ENCODE results near the gene CD300LB.

Gene CD300LB

GRCh38 chr17:74549343-74549742, 18.1 kb upstream of the CD300LB start:
- DNase-seq (ENCODE audit: low read depth) = no peak

DNA sequence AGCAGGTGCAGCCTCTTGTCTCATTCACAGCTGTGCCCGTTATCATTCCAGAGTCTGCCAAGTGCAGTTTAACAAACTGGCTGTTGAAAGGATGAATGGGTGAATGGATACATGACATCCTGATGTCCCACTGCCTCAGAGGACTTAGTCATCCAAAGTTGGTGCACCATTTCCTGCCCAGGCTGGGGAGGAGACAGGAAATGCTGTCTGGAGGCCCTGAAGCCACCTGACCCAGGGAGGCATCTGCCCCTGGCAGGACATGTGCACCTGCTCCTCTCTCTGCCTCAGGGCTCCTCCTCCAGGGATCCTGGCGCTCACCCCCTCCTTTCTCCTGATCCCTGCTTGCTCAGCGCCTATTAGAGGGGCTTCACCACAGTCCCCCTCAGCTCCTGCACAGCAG, 16.5 kb upstream of the CD300LB start:
- DNase-seq (ENCODE audit: low read depth) = no peak

DNA sequence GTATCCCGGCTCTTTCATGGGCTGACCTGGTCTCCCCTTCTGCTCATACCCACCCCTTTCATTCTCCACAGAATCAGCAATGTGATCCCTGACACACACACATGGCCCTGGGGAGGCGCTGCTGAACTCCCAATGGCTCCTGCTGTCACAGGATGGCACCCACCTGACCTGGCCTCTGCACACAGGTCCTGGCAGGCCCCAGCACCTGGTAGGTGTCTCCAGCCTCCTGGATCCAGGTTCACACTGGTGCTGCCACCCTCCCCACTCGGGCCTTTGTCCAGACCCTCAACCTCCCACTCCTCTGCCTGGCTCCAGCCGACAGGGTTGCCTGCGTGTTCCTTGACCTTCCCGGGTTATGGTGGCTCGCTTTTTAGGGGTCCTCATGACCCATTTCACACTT, 16.0 kb upstream of the CD300LB start:
- DNase-seq (ENCODE audit: low read depth) = no peak

DNA sequence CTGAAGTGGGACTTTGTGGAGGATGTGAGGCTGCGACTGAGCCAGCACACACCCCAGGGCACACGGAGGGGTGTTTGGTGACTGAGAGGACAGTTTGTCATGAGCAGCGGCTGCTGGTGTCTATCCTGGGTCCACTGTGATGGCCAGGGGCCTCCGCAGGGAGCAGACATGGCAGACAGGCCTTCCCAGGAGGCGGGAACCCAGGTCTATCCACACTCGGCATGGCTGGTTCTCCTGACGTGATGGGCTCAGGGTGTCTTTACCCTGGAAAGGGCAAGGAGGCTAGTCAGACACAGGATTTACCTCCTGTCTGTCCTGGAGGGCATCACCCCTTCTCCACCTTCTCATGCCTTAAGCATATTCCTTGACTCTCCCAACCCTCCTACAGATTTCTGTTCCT, 15.3 kb upstream of the CD300LB start:
- DNase-seq (ENCODE audit: low read depth) = no peak

DNA sequence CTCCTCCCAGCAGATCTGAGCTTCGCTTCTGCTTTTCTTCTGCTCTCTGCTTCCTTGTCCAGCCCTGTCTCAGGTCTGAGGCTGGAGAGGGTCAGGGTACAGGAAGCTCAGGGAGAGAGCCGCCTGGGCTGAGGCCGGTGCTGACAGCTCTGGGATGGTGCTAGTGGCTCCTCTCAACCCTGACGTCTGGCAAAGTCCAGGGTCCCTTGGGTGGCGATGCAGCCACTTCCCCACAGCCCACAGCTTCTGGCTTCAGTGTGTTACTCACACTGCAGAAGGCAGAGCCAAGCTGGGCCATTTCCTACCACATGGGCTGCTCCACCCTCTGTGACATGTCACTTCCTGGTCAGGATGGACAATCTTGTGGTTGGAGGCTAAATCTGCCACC, 14.6 kb upstream of the CD300LB start, which contains the start of gene CD300C:
Gene CD300C (minus strand): TSS at position 273 of the 388 bp plus-strand sequence. CDS start 333 bp downstream, outside the sequence.
- DNase-seq (ENCODE audit: low read depth) = no peak

DNA sequence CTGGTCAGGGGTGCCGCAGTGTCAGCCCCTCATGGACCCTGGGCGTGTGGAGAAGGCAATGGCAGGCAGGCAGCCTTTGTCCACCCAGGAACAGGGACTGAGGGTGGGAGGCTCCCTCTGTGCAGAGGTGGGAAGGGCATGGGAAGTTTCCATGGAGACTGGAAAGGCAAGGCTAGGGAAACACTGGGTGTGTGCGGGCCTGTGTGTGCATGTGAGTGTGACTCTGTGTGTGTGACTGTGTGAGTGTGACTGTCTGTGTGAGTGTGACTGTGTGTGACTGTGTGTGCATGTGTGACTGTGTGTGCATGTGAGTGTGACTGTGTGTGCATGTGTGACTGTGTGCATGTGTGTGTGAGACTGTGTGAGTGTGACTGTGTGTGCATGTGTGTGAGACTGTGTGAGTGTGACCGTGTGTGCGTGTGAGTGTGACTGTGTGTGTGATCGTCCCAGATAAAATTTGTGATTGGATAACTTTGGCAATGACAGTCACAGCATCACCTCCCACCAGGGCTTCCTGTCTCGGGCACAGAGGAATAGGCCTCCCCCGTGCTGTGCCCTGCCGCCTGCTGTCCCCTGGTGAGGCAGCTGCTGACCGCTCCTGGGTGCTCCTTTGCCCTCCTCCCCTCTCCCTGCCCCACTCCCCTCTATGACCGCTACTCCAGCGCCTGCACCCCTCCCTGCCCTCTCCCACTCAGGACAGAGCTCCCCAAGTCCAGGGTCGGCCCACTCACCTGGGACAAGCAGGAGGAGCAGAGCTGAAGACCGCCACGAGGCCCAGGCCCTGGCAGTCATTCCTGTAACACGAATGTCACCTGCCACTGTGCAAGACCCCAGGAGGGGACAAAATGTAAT, 13.9 kb upstream of the CD300LB start:
- no peak for DNase-seq (ENCODE audit: low read depth)

- DNase-seq (ENCODE audit: low read depth) = no peak
These were observed 12.9 kb upstream of the CD300LB start for GRCh38 chr17:74543891-74544760.

- DNase-seq (ENCODE audit: low read depth) = no peak
These were observed 12.1 kb upstream of the CD300LB start for GRCh38 chr17:74543406-74543805.

- DNase-seq (ENCODE audit: low read depth) = no peak
These were observed 11.6 kb upstream of the CD300LB start for GRCh38 chr17:74542727-74543383.

DNA sequence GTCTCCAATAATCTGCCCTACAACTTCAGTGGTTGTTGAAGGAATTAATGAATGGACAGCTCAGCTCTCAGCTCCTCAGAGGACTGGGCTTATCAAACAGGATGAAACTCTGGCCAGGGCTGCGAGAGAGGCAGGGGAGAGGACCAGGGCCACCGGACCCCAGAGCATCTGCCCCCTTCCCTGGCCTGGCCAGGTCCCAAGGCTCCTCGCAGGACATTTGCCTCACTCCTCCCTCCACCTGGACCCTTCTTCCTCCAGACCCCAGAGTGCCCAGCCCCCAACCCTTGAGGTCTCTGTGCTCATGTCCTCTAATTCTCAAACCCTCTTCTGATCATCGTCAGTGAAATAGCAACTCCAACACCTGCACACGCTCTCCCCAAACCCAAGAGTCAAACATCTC, 10.9 kb upstream of the CD300LB start:
- DNase-seq (ENCODE audit: low read depth) = no peak

GRCh38 chr17:74541176-74542111, 10.2 kb upstream of the CD300LB start:
- no peak for DNase-seq (ENCODE audit: low read depth)

DNA sequence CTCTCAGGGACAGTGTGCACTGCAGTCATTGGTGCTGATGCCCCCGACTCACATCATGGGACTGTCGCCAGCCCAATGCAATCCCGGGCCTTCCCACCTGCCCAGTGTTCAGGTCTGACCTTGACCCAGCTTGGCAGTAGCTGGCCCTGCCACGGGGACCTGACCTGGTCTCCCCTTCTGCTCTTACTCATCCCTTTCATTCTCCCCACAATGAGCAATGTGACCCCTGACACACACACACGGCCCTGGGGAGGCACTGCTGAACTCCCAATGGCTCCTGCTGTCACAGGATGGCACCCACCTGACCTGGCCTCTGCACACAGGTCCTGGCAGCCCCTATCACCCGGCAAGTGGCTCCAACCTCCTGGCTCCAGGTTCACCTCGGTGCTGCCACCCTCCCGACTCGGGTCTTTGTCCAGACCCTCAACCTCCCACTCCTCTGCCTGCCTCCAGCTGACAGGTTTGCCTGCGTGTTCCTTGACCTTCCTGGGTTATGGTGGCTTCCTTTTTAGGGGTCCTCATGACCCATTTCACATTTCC, 8.1 kb upstream of the CD300LB start:
- no peak for DNase-seq (ENCODE audit: low read depth)

DNA sequence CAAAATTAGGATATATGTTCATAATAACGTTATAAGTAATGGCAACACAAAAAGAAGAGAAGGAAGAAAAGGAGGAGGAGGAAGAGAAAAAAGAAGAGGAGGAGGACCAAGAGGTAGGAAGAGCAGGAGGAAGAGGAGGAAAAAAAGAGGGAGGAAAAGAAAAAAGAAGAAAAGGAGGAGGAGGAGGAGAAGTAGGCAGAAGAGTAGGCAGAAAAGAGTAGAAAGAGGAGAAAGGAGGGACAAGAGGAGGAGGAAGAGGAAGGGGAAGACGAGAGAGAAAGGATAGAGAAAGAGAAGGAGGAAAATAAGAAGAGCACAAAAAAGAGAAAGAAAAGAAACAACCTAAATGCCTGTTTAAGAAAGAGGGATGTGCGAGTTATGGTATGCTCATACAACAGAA, 5.6 kb upstream of the CD300LB start:
- no peak for DNase-seq (ENCODE audit: low read depth)

- no peak for DNase-seq (ENCODE audit: low read depth)
These were observed 840 bp upstream of the CD300LB start for GRCh38 chr17:74532115-74532514.

- no peak for DNase-seq (ENCODE audit: low read depth)
These were observed 484 bp downstream of the CD300LB start for GRCh38 chr17:74530831-74531150.

DNA sequence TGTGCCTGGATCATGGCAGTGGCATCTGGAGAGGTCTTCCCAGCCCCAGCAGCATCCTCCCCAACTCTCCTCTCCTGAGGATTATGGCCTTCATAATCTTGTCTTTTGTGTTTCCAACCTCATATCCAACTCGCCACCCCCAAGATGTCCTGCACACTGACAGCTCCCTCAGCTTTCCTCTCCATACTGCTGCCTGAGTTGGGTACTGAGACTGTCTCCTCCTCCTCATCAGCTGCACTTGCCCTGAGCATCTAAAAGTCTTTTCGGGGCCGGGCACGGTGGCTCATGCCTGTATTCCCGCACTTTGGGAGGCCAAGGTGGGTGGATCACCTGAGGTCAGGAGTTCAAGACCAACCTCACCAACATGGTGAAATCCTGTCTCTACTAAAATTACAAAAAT, 2.0 kb downstream of the CD300LB start:
- no peak for DNase-seq (ENCODE audit: low read depth)

- DNase-seq (ENCODE audit: low read depth) = no peak
These were observed 2.6 kb downstream of the CD300LB start for GRCh38 chr17:74528491-74529199.

DNA sequence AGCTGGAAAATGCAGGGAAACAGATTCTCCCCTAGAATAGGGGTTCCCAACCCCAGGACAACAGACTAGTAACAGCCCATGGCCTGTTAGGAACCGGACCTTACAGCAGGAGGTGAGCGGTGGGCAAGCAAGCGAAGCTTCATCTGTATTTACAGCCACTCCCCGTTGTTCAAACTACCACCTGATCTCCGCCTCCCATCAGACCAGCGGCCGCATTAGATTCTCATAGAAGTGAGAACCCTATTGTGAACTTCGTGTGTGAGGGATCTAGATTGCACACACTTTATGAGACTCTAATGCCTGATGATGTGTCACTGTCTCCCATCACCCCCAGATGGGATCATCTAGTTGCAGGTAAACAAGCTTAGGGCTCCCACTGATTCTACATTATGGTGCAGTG, 3.5 kb downstream of the CD300LB start:
- DNase-seq (ENCODE audit: low read depth) = no peak

DNA sequence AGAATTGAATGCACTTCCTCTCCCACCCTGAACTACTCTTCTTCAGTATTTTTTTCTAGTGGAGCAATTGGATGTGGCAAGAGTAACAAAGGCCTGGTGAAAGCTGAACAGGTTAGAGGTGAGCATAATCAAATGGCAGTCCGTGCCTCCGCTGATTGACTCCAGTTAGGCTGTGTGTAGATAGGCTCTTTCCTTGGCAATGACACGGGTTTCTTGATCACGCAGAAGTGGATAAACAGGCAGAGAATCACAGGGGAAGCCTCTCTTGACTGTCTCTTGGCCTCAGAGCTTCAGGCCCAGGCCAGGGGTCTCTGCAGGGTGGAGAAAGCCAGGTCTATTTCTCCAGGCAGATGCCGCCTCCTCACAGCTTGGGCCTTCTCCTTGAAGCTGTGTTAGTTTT, 4.2 kb downstream of the CD300LB start:
- no peak for DNase-seq (ENCODE audit: low read depth)

- DNase-seq (ENCODE audit: low read depth) = no peak
These were observed 4.6 kb downstream of the CD300LB start for GRCh38 chr17:74526681-74527080.

Measured in stimulated activated CD8-positive, alpha-beta memory T cell treated with anti-CD3 and anti-CD28 coated beads, Interleukin-15, amount 100 ng/mL, for 24 hours (primary cell).